ENCODE data around the gene XPO5. TPM values are rescaled to one million over a fixed set of nuclear protein-coding genes. Genes with fewer than 3 reads are reported as not detected.
"Not testable (repeated sequence)": the region's sequence is repeated elsewhere in the genome, so short reads cannot be mapped to it uniquely, and the experiment has no call there.

Gene XPO5
- total RNA-seq, 1 donor from 2014 or later = 47.4 TPM

- DNase-seq = no peak
Measured at GRCh38 chr6:43584892-43585570, 9.2 kb upstream of the XPO5 start.

- DNase-seq = no peak
Measured at GRCh38 chr6:43582911-43583310, 7.1 kb upstream of the XPO5 start.

GRCh38 chr6:43579171-43579570 lies 3.3 kb upstream of the XPO5 start:
- no peak for DNase-seq

GRCh38 chr6:43578748-43579147 lies 2.9 kb upstream of the XPO5 start:
- DNase-seq = no peak

- DNase-seq = peak; percentile 12
Measured at GRCh38 chr6:43575105-43575771, 600 bp downstream of the XPO5 start.

- DNase-seq = no peak
Measured at GRCh38 chr6:43572015-43572414, 3.8 kb downstream of the XPO5 start.

- no peak for DNase-seq
Measured at GRCh38 chr6:43570876-43571441, 4.9 kb downstream of the XPO5 start.

GRCh38 chr6:43559328-43559727 lies 16.5 kb downstream of the XPO5 start:
- no peak for DNase-seq

GRCh38 chr6:43557620-43558019 lies 18.2 kb downstream of the XPO5 start:
- DNase-seq = not testable (repeated sequence)

GRCh38 chr6:43547222-43547621 lies 28.6 kb downstream of the XPO5 start:
- no peak for DNase-seq

- no peak for DNase-seq
Measured at GRCh38 chr6:43544461-43544860, 31.4 kb downstream of the XPO5 start.

GRCh38 chr6:43541774-43542471 lies 33.9 kb downstream of the XPO5 start:
- no peak for DNase-seq

- DNase-seq = no peak
Measured at GRCh38 chr6:43540507-43540906, 35.3 kb downstream of the XPO5 start.

GRCh38 chr6:43539409-43539808 lies 36.4 kb downstream of the XPO5 start:
- not testable (repeated sequence) for DNase-seq

GRCh38 chr6:43538986-43539385 lies 36.9 kb downstream of the XPO5 start:
- not testable (repeated sequence) for DNase-seq

- DNase-seq = no peak
Measured at GRCh38 chr6:43532201-43532600, 43.6 kb downstream of the XPO5 start.

GRCh38 chr6:43524483-43524961 lies 51.3 kb downstream of the XPO5 start:
- no peak for DNase-seq

- no peak for DNase-seq
Measured at GRCh38 chr6:43523284-43523683, 52.6 kb downstream of the XPO5 start.

GRCh38 chr6:43522547-43523261 lies 53.1 kb downstream of the XPO5 start:
- DNase-seq = no peak

- no peak for DNase-seq
Measured at GRCh38 chr6:43521836-43522235, 54.0 kb downstream of the XPO5 start.

- no peak for DNase-seq
Measured at GRCh38 chr6:43520097-43520496, 55.7 kb downstream of the XPO5 start.
